ENCODE results near the gene CDCA4.
A peak's percentile ranks its signal among the peaks of the same experiment; 100 is the strongest.
"Not testable (repeated sequence)": the region's sequence is repeated elsewhere in the genome, so short reads cannot be mapped to it uniquely, and the experiment has no call there.

The CDCA4 gene

GRCh38 chr14:105056303-105056831 lies 35.5 kb upstream of the CDCA4 start:
- DNase-seq = no peak

DNA sequence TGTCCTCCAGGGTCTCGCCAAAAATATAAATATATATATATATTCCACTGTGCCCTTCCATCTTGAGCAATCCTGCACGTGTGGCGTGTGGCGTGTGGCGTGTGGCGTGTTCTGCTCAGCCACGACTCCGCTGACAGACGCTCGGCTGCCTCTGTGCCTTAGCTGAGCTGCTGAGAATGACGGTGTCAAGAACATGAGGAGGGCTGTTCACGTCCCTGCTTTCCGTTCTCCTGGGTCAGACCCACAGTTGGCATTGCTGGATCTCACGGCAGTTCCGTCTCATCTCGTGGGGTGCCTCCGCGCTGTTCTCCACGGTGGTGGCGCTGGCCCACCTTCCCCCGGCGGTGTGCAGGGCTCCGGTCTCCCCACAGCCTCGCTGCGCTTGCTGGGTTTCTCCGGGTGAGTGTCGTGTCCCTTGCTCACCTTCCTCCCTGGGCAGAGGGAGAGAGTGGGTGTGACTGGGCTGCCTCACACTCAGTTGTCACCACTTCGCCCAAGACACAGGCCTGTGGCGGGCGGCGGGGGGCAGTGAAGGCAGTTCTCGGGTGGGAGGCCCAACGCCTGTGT lies 34.9 kb upstream of the CDCA4 start:
- DNase-seq = no peak

DNA sequence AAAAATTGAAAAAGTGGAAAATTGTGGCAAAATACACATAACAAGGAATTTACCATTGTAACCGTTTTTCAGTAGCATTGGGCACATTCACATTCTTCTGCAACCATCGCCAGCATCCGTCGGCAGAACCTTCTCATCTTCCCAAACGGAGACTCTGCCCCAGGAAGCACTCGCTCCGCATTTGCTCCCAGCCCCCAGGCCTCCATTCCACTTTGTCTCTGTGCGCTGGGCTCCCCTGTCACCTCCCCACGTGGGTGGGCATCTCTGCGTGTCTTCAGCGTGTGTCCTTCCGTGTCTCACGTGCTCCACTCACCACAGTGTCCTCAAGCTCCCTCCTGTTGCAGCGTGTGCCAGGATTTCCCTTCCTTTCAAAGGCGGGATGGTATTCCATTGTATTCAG lies 34.5 kb upstream of the CDCA4 start:
- no peak for DNase-seq

DNA sequence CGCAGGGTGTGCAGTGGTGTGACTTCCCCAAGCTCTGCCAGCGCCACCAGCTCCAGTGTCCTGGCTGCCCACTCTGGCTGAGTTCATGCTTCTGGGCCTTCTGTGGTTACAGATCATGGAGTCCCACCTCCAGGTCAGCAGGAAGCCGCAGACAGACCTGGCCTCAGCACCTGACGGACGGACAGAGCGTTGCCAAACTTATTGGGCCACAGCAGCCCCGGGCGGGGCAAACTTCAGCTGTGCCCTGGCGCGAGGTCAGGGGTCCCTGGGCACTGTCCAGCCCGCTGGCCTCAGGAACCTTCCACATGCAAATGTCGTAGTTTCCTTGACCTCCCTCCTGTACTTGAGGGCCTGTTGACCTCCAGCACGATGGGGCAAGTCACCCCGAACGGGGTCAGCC lies 33.1 kb upstream of the CDCA4 start:
- DNase-seq = no peak

DNA sequence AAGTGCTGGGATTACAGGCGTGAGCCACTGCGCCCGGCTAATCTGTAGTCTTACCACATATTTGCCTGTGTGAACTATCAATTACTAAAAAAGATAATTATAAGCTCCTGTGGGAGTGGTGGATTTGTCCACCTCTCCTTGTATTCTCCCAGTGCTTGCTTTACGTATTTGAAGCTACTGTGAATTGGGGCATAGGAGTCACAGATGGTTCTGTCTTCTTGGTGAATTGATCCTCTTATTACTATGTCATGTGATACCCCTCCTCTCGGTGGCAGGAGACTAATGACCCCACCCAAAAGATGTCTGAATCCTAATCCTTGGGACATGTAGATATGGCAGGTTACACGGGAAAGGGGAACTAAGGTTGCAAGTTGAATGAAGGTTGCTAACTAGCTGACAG lies 32.5 kb upstream of the CDCA4 start:
- DNase-seq = peak; percentile 95 to 98

DNA sequence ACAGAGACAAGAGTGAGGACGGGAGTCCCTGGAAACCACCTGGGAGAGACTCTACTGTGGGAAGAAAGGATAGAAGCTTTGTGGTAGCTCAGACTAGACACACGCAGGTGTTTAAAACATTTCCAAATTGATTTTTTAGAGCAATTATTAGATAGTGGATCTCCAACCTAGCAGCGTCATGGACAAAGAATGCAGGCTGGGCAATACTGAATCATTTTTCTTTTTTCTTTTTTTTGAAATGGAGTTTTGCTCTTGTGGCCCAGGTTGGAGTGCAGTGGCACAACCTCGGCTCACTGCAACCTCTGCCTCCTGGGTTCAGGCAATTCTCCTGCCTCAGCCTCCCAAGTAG lies 31.2 kb upstream of the CDCA4 start:
- DNase-seq = no peak

- DNase-seq = no peak
Measured at GRCh38 chr14:105051182-105052109, 30.6 kb upstream of the CDCA4 start.

DNA sequence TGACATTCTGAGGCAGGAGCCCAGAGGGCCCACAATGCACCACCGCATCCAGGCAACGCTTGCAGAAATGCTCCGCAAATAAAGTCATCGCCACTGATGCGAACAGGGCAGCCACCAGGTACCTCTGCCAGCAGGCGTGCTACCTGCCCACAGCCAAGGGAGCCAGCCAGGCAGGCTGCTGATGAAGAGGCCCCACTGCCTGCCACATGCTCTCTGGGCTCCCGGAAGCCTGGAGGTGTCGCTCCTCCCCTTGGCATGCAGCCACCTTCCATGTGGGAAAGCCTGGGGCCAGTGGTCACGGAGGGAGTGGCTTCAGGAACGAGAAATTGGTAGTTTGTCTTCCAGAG lies 29.6 kb upstream of the CDCA4 start:
- DNase-seq = peak; percentile 72 to 82

DNA sequence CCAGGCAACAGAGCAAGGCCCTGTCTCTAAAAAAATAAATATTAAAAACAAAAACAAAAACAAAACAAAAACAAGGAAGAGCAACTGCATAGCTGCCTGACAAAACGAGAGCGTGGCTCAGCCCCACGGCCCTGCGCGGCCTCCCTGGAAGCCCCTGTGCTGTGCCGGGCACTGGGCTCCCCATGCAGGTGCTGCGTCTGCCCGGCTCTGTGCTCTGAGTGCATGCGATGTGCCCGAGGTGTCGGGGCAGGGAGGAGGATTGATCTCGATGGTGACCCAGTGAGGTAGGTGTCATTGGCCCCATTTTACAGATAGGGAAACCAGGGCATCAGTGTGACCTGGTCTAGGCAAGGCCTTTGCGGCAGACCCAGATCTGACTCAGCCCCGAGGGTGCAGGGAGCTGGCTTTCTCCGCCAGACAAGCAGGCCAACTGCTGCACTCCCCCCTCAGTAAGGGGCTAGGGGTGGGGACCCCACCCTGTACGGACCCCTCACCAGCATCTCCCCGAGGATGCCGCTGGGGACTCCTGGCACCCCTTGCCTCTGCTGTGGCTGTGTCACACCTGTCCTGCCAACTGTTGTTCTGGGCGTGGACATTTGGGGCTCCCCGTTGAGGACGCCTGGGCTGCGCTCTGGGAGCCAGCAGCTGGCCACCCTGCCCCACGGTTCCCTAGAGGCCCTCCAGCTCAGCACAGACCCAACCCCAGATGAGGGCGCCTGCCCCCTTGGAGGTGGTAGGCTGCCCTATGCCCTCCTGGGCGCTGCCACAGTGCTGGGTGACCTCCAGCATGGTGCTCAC lies 29.1 kb upstream of the CDCA4 start:
- peak in 1 of 2 experiments; percentile 40 for DNase-seq

- no peak for DNase-seq
Measured at GRCh38 chr14:105047283-105048016, 26.6 kb upstream of the CDCA4 start.

DNA sequence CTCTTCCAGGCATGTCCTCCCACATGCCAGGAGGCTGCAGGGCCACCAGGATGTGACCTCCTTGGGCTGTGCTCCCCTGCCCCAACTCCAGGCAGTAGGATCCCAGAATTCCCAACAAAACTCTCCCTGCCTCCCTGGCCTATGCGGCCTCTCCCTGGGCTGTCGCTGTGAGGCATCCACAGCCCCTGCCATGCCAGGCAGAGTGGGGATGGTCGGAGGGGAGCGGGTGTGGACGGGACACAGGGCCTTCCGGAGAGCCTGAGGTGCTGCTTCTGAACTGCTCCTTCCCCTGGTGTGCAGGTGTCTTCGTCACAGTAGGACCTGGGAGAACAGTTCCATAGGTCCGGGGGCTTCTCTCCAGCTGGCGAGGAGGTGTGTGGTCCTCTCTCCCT lies 26.0 kb upstream of the CDCA4 start:
- no peak for DNase-seq

DNA sequence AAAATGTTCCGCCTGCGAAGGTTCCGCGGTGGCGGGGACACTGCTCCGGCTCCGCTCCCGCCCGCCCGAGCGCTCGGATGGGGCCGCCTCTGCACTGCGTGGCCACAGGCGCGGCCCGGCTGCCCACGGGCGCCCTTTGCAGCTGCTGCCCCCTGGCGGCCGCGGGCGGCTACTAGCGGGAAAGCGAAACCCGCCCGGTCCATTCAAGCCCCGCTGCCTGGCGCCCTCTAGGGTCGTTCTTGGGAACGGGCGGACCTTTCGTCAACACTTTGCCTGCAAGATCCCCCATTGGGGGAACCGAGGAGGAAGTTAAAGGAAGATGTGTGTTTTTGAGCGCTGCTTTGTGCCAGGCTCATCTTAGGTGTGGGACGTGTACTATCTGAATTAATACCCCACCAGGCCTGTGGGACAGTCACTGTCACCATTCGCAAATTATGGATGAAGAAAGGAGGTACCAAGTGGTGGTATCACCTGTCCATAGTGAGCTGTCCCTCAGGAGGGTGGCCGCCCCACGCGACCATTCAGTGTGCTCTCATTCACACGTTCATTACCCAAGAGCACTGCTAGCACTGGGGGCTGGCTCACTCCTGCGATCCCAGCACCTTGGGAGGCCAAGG lies 24.9 kb upstream of the CDCA4 start:
- DNase-seq = peak; percentile 80 to 85

DNA sequence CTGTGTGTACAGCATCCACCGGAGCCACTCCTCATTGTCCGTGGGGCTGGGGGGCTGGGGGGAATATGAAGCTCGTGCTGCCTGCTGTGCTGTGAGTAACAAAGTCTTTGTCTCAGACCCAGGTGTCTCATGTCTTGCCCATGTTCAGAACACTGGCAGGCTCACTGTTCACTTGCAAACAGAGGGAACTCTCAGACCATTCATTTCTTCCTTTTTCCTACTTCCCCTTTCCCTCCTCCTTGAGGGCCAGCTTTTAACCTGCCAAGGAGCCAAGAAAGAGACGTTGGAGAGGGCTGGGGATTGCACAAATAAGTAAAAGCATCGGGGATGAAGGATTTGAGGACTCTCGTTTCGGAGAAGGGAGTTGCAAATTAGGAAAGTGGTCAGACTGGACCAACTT lies 22.8 kb upstream of the CDCA4 start:
- no peak for DNase-seq

DNA sequence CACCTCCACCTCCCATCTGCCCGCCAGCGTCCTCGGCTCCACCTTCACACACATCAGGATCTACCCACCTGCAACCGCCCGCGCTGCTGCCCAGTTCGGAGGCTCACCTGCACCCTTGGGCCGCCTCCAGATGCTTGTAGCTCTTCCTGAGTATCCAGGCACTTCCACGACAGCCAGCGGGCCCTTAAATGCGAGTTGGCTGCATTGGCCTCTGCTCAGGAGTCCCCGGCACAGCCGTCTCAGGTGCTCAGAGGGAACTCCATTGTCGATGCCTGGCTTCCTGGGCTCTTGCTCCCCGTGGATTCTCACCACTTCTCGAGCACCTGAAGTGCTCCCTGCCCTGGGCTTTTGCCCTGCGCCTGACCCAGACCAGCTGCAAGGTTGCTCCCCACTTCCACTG lies 21.9 kb upstream of the CDCA4 start:
- no peak for DNase-seq

DNA sequence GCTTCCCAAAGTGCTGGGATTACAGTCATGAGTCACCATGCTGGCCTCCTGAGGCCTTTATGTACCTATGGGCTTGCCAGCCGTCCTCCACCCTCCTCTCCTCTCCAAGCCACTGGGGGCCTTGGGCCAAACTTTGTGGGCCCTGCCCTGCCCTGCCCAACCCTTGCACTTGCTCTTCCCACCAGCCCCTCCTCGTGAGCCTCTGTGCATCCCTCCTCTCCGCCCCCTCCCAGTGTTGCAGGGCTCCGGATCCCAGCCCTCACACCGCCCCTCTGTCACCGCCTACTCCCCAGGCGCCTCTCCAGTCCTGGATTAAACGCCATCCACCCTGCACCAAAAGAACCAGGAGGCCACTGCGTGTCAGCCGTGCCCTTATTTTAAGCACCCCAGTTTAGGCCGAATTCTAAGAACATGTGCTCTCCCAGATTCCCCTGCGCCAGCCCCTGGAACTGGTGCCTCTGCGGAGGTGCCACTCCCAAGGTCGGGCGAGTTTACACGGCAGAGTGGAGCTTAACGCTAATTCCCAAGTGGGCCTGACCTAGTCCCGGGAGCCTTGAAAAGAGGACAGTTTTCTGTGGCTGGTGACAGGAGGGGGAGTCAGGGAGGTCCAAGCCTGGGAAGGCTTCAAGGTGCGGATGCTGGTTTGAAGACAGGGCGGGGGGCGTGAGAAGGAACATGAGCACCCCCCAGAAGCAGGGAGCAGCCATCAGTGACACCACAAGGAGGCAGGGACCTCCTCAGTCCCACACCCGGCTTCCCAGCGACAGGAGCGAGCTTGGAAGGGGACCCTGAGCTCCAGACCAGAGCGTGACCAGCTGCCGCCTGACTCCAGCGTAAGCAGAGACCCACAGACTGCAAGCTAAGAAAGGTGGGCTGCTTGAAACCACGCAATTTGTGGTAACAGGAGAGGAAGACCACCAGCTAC lies 21.2 kb upstream of the CDCA4 start:
- peak; percentile 30 to 67 for DNase-seq

- peak in 1 of 2 experiments; percentile 76 for DNase-seq
Measured at GRCh38 chr14:105039458-105040205, 18.7 kb upstream of the CDCA4 start.

DNA sequence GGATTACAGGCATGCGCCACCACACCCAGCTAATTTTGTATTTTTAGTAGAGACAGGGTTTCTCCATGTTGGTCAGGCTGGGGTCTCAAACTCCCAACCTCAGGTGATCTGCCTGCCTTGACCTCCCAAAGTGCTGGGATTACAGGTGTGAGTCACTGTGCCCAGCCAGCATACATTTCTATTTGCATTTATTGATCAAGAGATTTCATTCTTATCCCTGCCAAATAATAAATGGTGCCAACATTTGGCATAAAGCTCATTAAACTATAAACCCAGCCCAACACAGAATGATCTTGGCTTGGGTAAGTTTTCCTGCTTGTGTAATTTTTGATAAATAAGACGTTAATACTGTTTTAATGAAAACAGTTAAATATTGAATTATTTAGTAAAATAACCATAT lies 14.7 kb upstream of the CDCA4 start:
- not testable (repeated sequence) for DNase-seq

DNA sequence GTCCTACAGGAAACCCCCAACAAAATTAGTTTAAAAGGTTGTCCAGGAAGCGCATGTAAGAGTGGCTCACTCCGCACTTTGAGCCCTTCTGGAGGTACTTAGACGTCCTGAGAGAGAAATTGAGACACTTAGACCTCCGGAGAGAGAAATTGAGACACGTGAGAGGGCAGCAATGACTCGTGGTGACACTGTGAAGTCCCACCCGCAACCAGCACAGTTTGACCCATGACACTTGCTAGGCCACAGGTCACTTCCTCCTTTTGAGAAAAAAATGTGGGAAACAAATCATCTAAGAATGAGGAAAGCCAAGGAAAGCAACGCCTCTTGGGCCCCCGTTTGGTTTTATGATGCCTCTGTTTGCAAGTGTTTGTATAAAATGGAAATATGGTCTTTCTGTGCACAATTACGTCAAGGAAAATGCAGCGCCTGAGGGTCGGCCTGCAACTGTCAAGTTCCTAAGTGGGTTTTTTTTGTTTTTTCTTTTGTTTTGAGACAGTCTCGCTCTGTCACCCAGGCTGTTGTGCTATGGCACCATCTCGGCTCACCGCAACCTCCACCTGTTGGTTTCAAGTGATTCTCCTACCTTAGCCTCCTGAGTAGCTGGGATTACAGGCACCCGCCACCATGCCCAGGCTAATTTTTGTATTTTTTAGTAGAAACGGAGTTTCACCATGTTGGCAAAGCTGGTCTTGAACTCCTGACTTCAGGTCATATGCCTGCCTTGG lies 13.6 kb upstream of the CDCA4 start:
- DNase-seq = no peak

DNA sequence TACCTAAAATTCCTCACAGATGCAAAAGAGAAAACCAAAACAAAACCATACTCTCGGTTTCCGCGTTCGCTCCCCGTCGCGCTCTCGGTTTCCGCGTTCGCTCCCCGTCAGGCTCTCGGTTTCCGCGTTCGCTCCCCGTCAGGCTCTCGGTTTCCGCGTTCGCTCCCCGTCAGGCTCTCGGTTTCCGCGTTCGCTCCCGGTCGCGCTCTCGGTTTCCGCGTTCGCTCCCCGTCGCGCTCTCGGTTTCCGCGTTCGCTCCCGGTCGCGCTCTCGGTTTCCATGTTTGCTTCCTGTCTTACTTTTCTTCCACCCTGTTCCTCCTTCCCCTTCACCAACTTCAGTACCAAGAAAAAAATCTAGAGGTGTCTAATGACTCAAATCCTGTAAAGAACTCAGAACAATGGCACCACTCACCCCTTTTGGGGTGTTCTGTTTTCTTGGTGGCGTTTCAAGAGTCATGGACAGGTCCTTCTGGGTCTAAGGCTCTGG lies 12.6 kb upstream of the CDCA4 start:
- not testable (repeated sequence) for DNase-seq

All from NCI-H524 (cell line).